ENCODE data around the gene MLST8. TPM values are rescaled to one million over a fixed set of nuclear protein-coding genes. Genes with fewer than 3 reads are reported as not detected.

The MLST8 gene
- total and polyA plus RNA-seq, 2 donors (not counting 1 experiment from before 2014, with no cell fraction given), result 36.1 to 112 TPM

DNA sequence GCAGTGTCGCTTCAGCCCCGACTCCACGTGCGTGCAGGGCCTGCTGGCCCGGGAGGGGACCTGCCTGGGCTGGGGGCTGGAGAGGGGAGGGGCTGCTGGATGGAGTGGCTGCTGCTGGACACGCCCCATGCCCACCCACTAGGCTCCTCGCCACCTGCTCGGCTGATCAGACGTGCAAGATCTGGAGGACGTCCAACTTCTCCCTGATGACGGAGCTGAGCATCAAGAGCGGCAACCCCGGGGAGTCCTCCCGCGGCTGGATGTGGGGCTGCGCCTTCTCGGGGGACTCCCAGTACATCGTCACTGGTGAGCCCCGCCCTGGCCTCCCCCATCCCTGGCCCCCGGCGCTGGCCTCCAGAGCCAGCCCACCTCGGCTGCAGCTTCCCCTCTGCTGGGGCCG, 3.1 kb downstream of the MLST8 start:
- Histone ChIP-seq H3K27ac (ENCODE audit: low read length in 2 of 2) (no peak overlapping the region), H2AFZ (ENCODE audit: insufficient read depth, low read depth, low read length, poor library complexity, severe bottlenecking) (no peak overlapping the region), H3K36me3 (replicated peaks in 1 of 2; ENCODE audit: control extremely low read depth in 1 of 2, control insufficient read depth in 1 of 2, extremely low read depth in 1 of 2, insufficient read depth in 2 of 2, low read length in 1 of 2) (peaks cover 0 to 37% of the 10 kb centered on the region in 2 experiments), H3K4me2 (replicated peaks; ENCODE audit: low read depth, low read length, poor library complexity, severe bottlenecking) (no peak overlapping the region), H4K20me1 (ENCODE audit: control insufficient read depth, insufficient read depth, low read length, poor library complexity, severe bottlenecking) (peaks cover 10% of the 10 kb centered on the region), H3K27me3 (replicated peaks in 1 of 4; ENCODE audit: control extremely low read depth in 1 of 4, control insufficient read depth in 3 of 4, insufficient read depth in 4 of 4, low read length in 3 of 4) (no peaks in the 10 kb centered on the region), H3K9me3 (ENCODE audit: control extremely low read depth in 1 of 3, control insufficient read depth in 2 of 3, insufficient read depth in 1 of 3, low read length in 2 of 3) (no peaks in the 10 kb centered on the region), H3K4me1 (ENCODE audit: control insufficient read depth in 2 of 2, insufficient read depth in 2 of 2, low read length in 2 of 2) (peaks cover 16 to 27% of the 10 kb centered on the region in 2 donors), H3K4me3 (ENCODE audit: control extremely low read depth in 1 of 5, extremely low read depth in 1 of 5, insufficient read depth in 1 of 5, low read depth in 2 of 5, low read length in 4 of 5) (no peak overlapping the region), H3K9ac (ENCODE audit: low read length) (no peak overlapping the region), H3K79me2 (ENCODE audit: control insufficient read depth, insufficient read depth, low read length) (peaks cover 24% of the 10 kb centered on the region)
- WGBS (ENCODE audit: insufficient coverage), result 97% methylated on average over 23 of the region's 23 CpGs
- Mint-ChIP-seq H3K9me3 (ENCODE audit: insufficient read depth) (no peaks in the 10 kb centered on the region), H3K27me3 (no peaks in the 10 kb centered on the region), H3K4me3 (no peak overlapping the region), H3K27ac (no peak overlapping the region), H3K4me1 (peaks cover 30% of the 10 kb centered on the region)
- no peak for TF ChIP-seq EZH2 (IDR thresholded peaks at IDR 0.05; ENCODE audit: borderline replicate concordance, insufficient read depth, low read depth, low read length, poor library complexity, severe bottlenecking)
- TF ChIP-seq, protein P1, sequence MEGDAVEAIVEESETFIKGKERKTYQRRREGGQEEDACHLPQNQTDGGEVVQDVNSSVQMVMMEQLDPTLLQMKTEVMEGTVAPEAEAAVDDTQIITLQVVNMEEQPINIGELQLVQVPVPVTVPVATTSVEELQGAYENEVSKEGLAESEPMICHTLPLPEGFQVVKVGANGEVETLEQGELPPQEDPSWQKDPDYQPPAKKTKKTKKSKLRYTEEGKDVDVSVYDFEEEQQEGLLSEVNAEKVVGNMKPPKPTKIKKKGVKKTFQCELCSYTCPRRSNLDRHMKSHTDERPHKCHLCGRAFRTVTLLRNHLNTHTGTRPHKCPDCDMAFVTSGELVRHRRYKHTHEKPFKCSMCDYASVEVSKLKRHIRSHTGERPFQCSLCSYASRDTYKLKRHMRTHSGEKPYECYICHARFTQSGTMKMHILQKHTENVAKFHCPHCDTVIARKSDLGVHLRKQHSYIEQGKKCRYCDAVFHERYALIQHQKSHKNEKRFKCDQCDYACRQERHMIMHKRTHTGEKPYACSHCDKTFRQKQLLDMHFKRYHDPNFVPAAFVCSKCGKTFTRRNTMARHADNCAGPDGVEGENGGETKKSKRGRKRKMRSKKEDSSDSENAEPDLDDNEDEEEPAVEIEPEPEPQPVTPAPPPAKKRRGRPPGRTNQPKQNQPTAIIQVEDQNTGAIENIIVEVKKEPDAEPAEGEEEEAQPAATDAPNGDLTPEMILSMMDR (IDR thresholded peaks at IDR 0.05), result no peak
- ChIA-PET CTCF (interaction anchor here (0.5 kb wide), 1 partner anchor 302 kb away, joined by 3 read pairs; no protein-coding TSS in a partner anchor), POLR2A (interaction anchor here (0.6 kb wide), 1 partner anchor 12 kb away, joined by 6 read pairs; no protein-coding TSS in a partner anchor)
- intact Hi-C loops (cut with micrococcal nuclease), result no loop called here
- no peak for DNase-seq
- no peak for ATAC-seq (ENCODE audit: low read depth)

DNA sequence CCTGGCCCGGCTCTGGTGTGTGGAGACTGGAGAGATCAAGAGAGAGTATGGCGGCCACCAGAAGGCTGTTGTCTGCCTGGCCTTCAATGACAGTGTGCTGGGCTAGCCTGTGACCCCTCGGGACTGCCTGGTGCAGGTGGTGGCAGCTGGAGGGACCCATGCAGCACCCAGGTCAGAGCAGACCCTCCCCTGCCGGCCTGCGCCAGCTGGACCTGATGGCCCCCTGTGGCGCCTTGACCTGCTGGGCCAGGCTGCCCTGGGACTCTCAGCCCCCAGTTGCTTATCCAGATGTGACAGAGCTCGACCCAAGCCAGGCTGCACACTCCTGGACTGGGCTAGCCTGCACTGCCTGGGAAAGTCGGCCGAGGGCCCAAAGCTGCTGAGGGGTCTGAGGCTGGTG, 3.5 kb downstream of the MLST8 start:
- Histone ChIP-seq H3K4me3 (ENCODE audit: control extremely low read depth in 1 of 5, extremely low read depth in 1 of 5, insufficient read depth in 1 of 5, low read depth in 2 of 5, low read length in 4 of 5) (no peak overlapping the region), H4K20me1 (ENCODE audit: control insufficient read depth, insufficient read depth, low read length, poor library complexity, severe bottlenecking) (peaks cover 11% of the 10 kb centered on the region), H3K9ac (ENCODE audit: low read length) (no peak overlapping the region), H3K27me3 (replicated peaks in 1 of 4; ENCODE audit: control extremely low read depth in 1 of 4, control insufficient read depth in 3 of 4, insufficient read depth in 4 of 4, low read length in 3 of 4) (no peaks in the 10 kb centered on the region), H3K27ac (ENCODE audit: low read length in 2 of 2) (no peak overlapping the region), H3K36me3 (replicated peaks in 1 of 2; ENCODE audit: control extremely low read depth in 1 of 2, control insufficient read depth in 1 of 2, extremely low read depth in 1 of 2, insufficient read depth in 2 of 2, low read length in 1 of 2) (peaks cover 0 to 37% of the 10 kb centered on the region in 2 experiments), H2AFZ (ENCODE audit: insufficient read depth, low read depth, low read length, poor library complexity, severe bottlenecking) (no peak overlapping the region), H3K4me2 (replicated peaks; ENCODE audit: low read depth, low read length, poor library complexity, severe bottlenecking) (no peak overlapping the region), H3K79me2 (ENCODE audit: control insufficient read depth, insufficient read depth, low read length) (peaks cover 25% of the 10 kb centered on the region), H3K4me1 (ENCODE audit: control insufficient read depth in 2 of 2, insufficient read depth in 2 of 2, low read length in 2 of 2) (peaks cover 21 to 32% of the 10 kb centered on the region in 2 donors), H3K9me3 (ENCODE audit: control extremely low read depth in 1 of 3, control insufficient read depth in 2 of 3, insufficient read depth in 1 of 3, low read length in 2 of 3) (no peaks in the 10 kb centered on the region)
- Mint-ChIP-seq H3K4me1 (peaks cover 34% of the 10 kb centered on the region), H3K27ac (peak overlapping the region; percentile 32), H3K9me3 (ENCODE audit: insufficient read depth) (no peaks in the 10 kb centered on the region), H3K4me3 (no peak overlapping the region), H3K27me3 (no peaks in the 10 kb centered on the region)
- intact Hi-C loops (cut with micrococcal nuclease), result no loop called here
- WGBS (ENCODE audit: insufficient coverage), result 94% methylated on average over 9 of the region's 9 CpGs
- POLR2A ChIA-PET, result interaction anchor here (0.5 kb wide), 1 partner anchor 8 kb away, joined by 5 read pairs; no protein-coding TSS in a partner anchor
- ATAC-seq (ENCODE audit: low read depth) (no peak), DNase-seq (no peak)
- CTCF ChIA-PET, result interaction anchor here (0.5 kb wide), 1 partner anchor 302 kb away, joined by 3 read pairs; no protein-coding TSS in a partner anchor
- TF ChIP-seq EZH2 (IDR thresholded peaks at IDR 0.05; ENCODE audit: borderline replicate concordance, insufficient read depth, low read depth, low read length, poor library complexity, severe bottlenecking), result no peak
- TF ChIP-seq, protein P1 (IDR thresholded peaks at IDR 0.05), result no peak

All from B cell (primary cell).